Measurements from ENCODE around the gene GMDS. TPM values are rescaled to one million over a fixed set of nuclear protein-coding genes. Genes with fewer than 3 reads are reported as not detected.

GMDS gene
- total and polyA plus RNA-seq, 2 donors (not counting 1 experiment from before 2014, with no cell fraction given) = 11.5 to 16.4 TPM

DNA sequence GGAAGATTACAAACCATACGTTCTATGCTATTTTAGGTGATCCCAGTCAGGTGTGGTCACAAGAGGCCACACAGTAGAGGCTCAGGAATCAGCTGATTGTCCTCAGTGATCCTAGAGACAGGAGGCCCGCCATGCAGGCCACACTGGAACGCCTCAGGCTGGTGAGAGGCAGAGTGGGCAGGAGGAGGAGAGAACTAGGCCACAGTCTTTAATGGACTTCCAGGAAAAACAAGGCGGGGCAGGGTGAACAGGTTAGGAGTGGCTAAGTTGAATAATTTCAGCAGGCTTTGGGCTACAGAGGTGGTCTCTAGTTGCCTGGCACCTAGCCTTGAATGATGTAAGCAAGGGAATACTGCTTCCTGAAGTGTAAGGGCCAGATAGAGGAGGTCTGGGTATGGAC is 101.2 kb downstream of the GMDS start:
- no peaks in the 10 kb centered on the region for H3K4me1 Mint-ChIP-seq
- POLR2A ChIA-PET = no interaction called here

More for the DNA sequence above, 101.2 kb downstream of the GMDS start:
- Histone ChIP-seq H3K9me3 (ENCODE audit: control extremely low read depth in 1 of 3, control insufficient read depth in 2 of 3, insufficient read depth in 1 of 3, low read length in 2 of 3) (peaks cover 0 to 4% (median 0%) of the 10 kb centered on the region in 3 donors), H3K27ac (ENCODE audit: low read length in 2 of 2) (no peak overlapping the region), H3K79me2 (ENCODE audit: control insufficient read depth, insufficient read depth, low read length) (peaks cover 4% of the 10 kb centered on the region), H3K36me3 (replicated peaks in 1 of 2; ENCODE audit: control extremely low read depth in 1 of 2, control insufficient read depth in 1 of 2, extremely low read depth in 1 of 2, insufficient read depth in 2 of 2, low read length in 1 of 2) (no peaks in the 10 kb centered on the region), H3K4me3 (ENCODE audit: control extremely low read depth in 1 of 5, extremely low read depth in 1 of 5, insufficient read depth in 1 of 5, low read depth in 2 of 5, low read length in 4 of 5) (no peak overlapping the region), H3K9ac (ENCODE audit: low read length) (no peak overlapping the region), H3K27me3 (replicated peaks in 1 of 4; ENCODE audit: control extremely low read depth in 1 of 4, control insufficient read depth in 3 of 4, insufficient read depth in 4 of 4, low read length in 3 of 4) (no peaks in the 10 kb centered on the region), H3K4me2 (replicated peaks; ENCODE audit: low read depth, low read length, poor library complexity, severe bottlenecking) (no peak overlapping the region), H3K4me1 (ENCODE audit: control insufficient read depth in 2 of 2, insufficient read depth in 2 of 2, low read length in 2 of 2) (peaks cover 0 to 3% of the 10 kb centered on the region in 2 donors), H2AFZ (ENCODE audit: insufficient read depth, low read depth, low read length, poor library complexity, severe bottlenecking) (no peak overlapping the region), H4K20me1 (ENCODE audit: control insufficient read depth, insufficient read depth, low read length, poor library complexity, severe bottlenecking) (no peaks in the 10 kb centered on the region)
- no peak for DNase-seq
- no peaks in the 10 kb centered on the region for H3K9me3 Mint-ChIP-seq (ENCODE audit: insufficient read depth)
- intact Hi-C loops (cut with micrococcal nuclease) = no loop called here
- no peak for ATAC-seq (ENCODE audit: low read depth)
- CTCF ChIA-PET = no interaction called here
- no peak overlapping the region for H3K27ac Mint-ChIP-seq
- WGBS (ENCODE audit: insufficient coverage) = 100% methylated on average over 4 of the region's 4 CpGs
- no peak overlapping the region for H3K4me3 Mint-ChIP-seq
- no peak for TF ChIP-seq EZH2 (IDR thresholded peaks at IDR 0.05; ENCODE audit: borderline replicate concordance, insufficient read depth, low read depth, low read length, poor library complexity, severe bottlenecking)
- no peak for TF ChIP-seq CTCF (IDR thresholded peaks at IDR 0.05)
- no peaks in the 10 kb centered on the region for H3K27me3 Mint-ChIP-seq
